NCI-H2227 (cell line): ENCODE results near the gene TPSAB1.
"Not testable (repeated sequence)": the region's sequence is repeated elsewhere in the genome, so short reads cannot be mapped to it uniquely, and the experiment has no call there.

Experiments
- DNase-seq: peaks from one replicate; lab custom pipeline; 2025; ENCODE audit not compliant: unreplicated experiment; lab: John Stamatoyannopoulos, UW

The TPSAB1 gene

DNA sequence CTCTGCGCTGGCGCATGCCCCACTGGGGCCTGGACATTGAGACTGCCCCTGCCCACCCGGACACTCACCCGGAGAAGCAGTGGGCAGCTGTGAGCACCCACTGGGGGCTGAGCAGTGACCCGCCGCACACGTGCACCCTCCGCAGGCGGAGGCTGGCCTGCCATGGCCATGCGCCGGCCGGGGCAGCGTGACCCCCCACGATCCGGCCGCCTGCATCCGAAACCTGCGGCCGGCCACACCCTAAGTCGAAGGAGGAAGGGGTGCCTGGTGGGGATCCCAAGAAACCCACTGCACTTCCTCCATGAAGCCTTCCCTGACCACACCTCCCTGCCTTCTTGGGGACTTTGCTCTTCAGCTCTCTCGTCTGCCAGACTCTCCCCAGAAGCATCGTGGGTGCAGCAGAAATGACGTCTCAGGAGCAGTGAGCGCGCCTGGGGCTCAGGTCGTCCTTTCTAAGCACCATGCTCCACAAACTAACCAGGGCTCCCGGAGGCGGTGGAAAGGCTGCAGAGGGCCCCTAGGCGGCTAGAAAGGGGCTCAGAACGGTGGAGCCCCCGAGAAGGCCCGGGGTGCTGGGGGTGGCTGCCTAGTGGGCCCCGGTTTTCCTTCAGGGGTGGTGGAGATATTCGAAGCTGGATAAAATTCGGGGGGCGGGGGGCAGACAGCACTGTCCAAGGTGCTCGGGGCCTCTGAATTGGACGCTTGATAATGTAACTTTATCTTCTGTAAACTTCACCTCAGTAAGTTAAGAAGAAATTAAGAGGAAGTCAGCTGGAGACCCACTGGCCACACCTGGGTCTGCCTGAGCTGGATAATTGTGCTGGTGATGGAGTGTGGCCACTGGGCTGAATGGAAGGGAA is 16.9 kb upstream of the TPSAB1 start:
- DNase-seq: no peak

DNA sequence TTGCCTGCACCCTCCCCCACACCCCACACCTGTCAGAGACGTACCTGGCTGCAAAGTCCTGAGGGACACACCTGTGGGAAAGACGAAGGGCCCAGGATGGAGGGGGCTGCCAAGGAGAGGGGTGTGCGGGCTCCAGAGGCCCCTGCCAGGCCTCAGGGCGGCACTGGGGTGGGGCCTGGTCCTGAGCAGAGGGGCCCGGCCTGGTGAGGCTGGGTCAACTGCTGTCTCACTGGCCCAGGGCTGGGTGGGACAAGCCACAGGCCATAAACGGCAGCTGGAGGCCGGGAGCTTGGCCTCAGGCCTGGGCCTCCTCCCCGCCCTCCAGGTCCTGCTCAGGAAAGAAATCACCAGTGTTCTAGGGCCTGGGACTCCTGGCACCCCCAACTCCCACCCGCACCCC is 15.9 kb upstream of the TPSAB1 start:
- no peak for DNase-seq

DNA sequence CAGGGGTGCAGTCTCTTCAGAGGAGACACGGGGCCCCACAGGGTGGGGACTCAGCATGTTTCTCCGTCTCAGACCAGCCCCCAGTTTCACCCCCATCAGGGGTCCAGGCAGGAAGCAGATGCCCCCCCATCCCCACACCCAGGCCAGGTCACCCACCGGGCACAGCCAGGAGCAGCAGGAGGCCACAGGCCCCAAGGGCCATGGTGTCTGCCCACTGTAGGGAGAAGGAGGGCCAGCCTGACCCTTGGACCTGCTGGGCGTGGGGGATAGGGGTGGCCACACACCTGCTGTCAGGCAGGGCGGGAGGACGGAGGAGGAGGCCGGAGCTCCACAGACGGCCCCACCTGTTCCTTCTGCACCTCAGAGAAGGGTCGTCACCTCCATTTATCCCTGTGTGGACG is 15.5 kb upstream of the TPSAB1 start, which contains the start of gene TPSG1:
TSS of gene TPSG1 (minus strand) at position 218 of the 401 bp plus-strand sequence. CDS start at position 202, 16 bp downstream.
- DNase-seq: no peak

DNA sequence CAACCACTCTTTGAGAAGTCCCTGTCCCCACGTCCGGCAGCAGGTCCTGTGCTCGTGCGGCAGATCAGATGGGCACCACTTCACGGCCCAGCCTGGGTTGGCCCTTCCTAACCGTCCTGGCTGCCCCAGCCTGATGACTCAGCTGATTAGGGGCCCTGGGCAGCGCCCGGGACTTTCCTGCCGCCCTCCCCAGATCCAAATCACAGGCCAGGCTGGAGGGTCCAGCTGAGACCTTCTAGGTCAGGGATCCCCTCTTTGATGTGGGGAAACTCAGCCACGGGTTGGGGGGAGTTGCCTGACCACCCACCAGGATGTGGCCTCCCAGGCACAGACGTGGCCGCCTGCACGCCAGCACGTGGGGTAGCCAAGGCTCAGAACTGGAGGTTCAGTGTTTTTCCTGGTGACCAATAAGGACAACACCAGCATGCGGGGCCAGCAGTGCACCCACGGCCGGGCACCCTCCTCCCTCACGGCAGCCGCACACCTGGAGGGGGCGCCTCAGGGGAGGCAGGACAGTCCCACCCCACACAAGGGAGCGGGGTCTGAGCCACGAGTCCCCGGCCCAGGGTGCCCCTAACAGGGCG is 14.7 kb upstream of the TPSAB1 start:
- not testable (repeated sequence) for DNase-seq

DNA sequence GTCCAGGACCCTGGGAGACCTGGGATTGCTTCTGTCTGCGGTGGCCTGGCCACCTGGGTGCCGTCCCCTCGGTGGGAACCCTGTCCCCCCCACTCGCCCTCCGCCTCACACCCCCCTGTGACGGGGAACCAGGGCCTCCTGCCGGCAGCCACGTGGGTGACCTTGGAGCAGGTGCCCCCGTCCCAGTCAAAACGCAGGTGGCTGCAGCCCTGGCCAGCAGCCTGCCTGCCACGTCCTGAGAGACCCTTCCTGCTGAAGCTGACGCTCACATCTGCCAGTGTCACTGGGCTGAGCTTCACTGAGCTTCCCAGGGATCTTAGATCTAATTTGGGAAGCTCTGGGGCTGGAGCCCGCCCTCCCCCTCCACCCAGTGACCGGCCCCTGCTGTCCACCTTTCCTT is 13.8 kb upstream of the TPSAB1 start:
- not testable (repeated sequence) for DNase-seq

DNA sequence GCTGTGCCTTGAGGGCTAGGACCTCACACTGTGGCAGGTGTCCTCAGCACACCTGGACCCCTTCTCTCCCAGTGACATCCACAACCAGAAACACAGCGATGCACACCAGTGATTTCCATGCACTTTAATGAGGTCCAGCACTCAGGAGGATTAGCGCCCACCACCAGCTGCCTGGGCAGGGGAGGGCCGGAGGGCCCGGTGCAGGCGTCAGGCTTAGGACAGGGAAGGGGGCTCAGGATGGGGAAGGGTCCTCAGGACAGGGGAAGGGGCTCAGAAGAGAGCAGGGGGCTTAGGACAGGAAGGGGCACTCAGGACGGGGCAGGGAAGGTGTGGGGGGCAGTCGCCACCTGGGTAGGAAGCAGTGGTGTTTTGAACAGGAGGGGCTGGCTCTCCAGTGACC is 12.3 kb upstream of the TPSAB1 start:
- not testable (repeated sequence) for DNase-seq

DNA sequence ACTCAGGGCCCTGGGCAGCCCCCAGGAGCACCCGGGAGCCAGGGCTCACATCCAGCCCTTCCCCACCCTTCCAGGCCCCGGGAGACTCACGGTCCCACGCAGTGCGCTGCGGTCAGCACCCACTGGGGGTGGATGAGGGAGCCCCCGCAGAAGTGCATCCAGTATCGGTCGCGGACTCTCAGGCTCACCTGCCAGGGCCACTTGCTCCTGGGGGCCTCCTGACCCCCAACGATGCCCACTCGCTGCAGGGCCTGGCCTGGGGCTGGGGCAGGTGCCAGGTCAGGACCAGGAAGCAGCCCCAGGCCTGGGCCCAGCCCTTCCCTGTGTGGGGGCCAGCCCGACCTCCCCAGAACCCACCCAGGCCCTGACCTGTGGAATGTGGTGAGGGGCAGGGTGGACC is 11.0 kb upstream of the TPSAB1 start:
- DNase-seq: not testable (repeated sequence)

DNA sequence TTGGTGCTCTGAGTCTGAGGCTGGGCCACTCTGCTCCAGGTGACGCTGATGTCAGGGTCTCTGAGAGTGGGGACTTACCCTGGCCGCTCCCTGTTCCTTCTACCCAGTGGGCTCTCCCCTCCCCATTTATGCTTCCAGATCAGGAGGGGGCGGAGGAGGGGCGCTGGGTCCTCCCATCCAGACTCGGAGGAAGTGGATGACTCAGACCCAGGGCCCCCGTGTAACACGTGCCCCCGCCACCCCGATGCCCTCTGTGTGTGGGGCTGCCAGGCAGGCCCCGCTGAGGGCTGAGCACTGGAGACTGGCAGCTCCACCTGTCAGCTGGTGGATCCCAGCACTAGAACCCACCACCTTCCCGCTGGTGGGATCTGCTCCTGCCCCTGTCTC is 10.4 kb upstream of the TPSAB1 start, which contains the start of gene TPSB2:
TSS of gene TPSB2 (minus strand) at position 101 of the 387 bp plus-strand sequence. CDS start 233 bp downstream, outside the sequence.
- DNase-seq: not testable (repeated sequence)

DNA sequence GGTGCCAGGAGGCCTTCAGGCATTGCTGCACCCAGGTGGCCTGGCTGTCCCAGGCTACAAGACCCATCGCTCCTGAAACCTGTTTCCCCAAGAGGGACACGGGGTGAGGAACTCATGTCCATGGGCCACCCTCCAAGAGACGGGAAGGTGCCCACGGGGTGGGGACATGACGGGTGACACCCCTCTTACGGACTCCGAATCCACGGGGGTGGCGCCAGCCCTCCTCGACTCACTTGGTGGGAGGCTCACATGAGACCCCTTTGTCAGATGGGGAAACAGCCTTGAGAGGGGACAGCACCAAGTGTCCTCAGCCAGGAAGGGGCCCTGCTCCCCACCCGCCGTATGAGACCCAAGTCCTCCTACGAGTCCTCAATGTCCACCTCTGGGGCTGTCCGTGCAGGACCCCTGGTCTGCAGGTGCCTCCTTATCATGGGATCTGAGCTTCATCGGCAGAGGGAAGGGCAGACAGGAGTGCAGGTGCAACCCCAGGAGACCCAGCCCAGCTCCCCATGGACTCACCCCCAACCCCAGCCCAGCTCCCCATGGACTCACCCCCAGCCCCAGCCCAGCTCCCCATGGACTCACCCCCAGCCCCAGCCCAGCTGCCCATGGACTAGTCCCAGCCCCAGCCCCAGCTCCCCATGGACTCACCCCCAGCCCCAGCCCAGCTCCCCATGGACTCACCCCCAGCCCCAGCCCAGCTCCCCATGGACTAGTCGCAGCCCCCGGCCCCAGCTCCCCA is 9.9 kb upstream of the TPSAB1 start:
- DNase-seq: not testable (repeated sequence)

DNA sequence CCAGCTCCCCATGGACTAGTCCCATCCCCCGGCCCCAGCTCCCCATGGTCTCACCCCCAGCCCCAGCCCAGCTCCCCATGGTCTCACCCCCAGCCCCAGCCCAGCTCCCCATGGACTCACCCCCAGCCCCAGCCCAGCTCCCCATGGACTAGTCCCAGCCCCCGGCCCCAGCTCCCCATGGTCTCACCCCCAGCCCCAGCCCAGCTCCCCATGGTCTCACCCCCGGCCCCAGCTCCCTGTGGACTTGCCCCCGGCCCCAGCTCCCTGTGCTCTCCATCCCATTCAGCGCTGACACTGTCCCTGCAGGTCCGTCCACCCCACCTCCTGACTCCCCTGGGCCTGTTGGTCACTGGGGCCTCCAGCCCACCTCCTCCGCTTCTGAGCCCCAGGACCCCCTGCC is 9.2 kb upstream of the TPSAB1 start:
- not testable (repeated sequence) for DNase-seq

DNA sequence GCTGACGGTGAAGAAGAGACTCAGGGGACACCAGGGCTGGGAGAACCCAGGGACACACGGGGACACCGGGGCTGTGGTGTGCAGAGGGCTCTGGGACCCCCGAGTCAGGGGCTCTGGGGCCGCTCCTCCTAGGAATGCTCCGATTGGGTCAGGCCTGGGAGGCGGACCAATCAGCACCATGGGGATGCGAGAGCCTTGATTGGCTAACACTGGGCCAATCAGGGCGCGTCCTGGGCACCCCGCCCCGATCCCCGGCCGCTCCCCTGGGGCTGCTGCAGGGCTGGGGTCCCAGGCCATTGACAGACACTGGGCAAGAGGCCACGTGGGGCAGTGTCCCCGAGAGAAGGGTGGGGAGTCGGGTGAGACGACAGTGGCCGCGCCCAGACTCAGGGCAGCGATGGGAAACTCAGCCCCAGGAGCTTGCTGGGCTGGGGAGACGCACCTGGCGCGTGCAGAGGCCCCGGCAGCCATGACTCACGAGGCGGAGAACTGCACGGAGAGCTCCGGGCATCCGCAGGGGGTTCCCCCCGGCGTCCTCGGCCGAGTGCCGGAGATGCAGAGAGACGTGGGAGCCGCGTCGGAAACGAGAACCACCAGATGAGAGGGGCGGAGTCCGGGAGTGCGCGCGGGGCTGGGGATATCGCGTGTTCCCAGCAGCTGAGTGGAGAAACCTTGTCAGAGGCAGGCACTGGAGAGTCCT is 8.3 kb upstream of the TPSAB1 start:
- not testable (repeated sequence) for DNase-seq

DNA sequence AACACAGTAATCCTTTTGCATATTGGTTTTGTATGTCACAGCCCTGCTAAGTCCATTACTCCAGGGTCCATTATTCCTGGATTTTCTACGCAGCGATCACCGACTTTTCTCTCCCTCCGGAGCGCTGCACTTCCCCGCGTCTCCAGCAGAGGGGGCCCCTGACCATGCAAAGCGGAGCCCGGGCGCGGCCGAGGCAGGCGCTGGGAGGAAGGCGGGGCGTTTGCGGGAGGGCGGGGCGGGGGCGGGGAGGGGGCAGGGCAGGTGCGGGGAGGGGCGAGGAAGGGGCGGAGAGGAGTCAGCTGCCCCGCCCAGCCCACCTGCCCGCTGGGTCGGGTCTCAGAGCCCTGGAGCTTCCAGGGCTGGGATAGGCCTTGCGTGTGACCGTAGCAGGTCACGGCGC is 3.8 kb upstream of the TPSAB1 start:
- DNase-seq: not testable (repeated sequence)

DNA sequence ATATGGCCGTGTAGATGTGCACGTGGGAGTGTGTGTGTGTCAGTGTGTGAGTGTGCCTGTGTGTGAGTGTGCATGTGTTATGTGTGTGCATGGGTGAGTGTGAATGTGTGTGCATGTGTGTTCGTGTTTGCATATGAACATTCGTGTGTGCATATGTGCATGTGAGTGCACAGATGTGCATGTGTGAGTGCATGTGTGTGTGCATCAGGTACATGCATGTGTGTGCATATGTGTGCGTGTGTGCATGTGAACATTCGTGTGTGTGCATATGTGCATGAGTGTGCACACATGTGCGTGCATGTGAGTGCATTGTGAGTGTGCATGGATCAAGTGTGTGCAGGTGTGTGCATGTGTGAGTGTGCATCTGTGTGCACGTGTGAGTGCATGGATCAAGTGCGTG is 2.5 kb upstream of the TPSAB1 start:
- DNase-seq: no peak

DNA sequence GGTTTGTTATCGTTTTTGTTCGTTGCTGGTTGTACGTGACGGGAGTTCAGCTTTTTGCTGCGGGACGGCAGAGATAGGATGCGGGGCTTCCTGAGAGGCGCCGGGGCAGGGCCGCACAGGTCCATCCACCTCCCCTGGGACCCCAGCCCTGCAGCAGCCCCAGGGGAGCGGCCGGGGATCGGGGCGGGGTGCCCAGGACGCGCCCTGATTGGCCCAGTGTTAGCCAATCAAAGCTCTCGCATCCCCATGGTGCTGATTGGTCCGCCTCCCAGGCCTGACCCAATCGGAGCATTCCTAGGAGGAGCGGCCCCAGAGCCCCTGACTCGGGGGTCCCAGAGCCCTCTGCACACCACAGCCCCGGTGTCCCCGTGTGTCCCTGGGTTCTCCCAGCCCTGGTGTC is 1.6 kb upstream of the TPSAB1 start:
- peak; percentile 26 for DNase-seq

DNA sequence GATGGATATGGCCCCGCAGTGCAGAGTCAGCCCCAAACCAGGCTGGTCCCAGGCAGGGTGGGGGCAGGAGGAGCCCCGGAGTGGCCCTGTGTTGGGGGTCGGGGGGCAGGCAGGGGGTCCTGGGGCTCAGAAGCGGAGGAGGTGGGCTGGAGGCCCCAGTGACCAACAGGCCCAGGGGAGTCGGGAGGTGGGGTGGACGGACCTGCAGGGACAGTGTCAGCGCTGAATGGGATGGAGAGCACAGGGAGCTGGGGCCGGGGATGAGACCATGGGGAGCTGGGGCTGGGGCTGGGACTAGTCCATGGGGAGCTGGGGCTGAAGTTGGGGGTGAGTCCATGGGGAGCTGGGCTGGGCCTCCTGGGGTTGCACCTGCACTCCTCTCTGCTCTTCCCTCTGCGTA is 930 bp upstream of the TPSAB1 start:
- not testable (repeated sequence) for DNase-seq

DNA sequence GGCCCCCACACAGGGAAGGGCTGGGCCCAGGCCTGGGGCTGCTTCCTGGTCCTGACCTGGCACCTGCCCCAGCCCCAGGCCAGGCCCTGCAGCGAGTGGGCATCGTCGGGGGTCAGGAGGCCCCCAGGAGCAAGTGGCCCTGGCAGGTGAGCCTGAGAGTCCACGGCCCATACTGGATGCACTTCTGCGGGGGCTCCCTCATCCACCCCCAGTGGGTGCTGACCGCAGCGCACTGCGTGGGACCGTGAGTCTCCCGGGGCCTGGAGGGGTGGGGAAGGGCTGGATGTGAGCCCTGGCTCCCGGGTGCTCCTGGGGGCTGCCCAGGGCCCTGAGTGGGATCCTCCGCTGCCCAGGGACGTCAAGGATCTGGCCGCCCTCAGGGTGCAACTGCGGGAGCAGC is 576 bp downstream of the TPSAB1 start:
- DNase-seq: not testable (repeated sequence)

DNA sequence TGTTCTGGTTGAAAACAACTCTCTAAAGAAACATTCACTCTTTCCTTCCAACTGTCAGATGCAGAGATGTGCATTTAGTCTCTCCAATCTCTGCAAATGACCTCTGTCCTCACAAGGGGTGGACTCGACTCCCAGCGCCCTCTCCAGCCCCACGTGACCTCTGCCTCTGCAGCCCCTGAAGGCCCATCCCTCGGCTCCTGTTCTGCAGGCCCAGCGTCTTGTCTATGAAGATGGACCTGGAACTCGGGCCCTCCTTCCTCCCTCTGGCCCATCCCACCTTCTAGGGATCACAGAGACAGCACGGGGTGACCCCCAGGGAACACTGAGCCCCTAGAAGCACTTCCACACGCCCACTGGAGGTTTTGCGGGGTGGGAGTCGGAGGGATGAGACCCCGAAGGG is 2.9 kb downstream of the TPSAB1 start:
- DNase-seq: not testable (repeated sequence)

DNA sequence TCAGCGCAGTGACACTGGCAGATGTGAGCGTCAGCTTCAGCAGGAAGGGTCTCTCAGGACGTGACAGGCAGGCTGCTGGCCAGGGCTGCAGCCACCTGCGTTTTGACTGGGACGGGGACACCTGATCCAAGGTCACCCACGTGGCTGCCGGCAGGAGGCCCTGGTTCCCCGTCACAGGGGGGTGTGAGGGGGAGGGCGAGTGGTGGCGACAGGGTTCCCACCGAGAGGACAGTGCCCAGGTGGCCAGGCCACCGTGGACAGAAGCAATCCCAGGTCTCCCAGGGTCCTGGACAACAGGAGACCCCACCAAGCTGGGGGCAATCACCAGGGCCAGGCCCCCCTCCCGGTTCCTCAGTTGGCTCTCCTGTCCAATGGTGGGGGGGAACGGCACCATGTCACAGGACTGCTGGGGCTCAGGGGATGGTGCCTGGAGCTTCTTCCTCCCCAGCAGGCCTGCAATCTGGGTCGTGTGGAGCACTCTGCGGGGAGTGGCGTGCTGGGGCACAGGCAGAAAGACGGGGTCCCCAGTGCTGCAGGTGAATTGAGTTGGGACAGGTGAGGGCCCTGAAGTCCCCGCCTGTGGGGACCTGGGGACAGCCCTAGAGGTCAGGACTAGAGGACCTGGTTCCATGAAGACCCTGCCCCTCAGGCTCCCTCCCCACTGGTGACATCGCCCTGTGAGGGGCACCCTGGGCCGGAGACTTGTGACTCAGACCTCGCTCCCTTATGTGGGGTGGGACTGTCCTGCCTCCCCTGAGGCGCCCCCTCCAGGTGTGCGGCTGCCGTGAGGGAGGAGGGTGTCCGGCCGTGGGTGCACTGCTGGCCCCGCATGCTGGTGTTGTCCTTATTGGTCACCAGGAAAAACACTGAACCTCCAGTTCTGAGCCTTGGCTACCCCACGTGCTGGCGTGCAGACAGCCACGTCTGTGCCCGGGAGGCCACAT is 3.7 kb downstream of the TPSAB1 start:
- not testable (repeated sequence) for DNase-seq

DNA sequence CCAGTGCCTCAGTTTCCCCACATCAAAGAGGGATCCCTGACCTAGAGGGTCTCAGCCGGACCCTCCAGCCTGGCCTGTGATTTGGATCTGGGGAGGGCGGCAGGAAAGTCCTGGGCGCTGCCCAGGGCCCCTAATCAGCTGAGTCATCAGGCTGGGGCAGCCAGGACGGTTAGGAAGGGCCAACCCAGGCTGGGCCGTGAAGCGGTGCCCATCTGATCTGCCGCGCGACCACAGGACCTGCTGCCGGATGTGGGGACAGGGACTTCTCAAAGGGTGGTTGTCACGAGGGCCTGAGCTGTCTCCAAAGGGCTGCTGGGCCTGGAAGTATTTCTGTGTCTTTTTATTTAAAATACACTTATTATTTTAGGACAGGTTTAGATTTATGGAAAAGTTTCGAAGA is 4.4 kb downstream of the TPSAB1 start:
- DNase-seq: no peak
